Cardiac muscle cell (in vitro differentiated cells and primary cell): ENCODE results near the gene FCHSD1. TPM values are rescaled to one million over a fixed set of nuclear protein-coding genes. Genes with fewer than 3 reads are reported as not detected.

ENCODE experiments used
- DNase-seq, 2 donors: peaks; one replicate each; pipeline versions ENCODE4 v3.0.0 to v3.0.0-alpha.2; 2010 to 2017; ENCODE audit warnings: low read depth in 1 of 2, low spot score in 1 of 2
- H3K27ac ChIP-seq: fragments of 200-600 bp; sonication (generic); 2 replicates; pipeline ENCODE4 v1.5.1; 2016
- H3K27me3 ChIP-seq: fragments of 200-600 bp; sonication (generic); 2 replicates; pipeline ENCODE4 v1.6.0; 2016; ENCODE audit warnings: control low read depth
- H3K36me3 ChIP-seq: fragments of 200-600 bp; sonication (generic); 2 replicates; pipeline ENCODE4 v1.5.1; 2016; ENCODE audit warnings: control low read depth
- H3K4me1 ChIP-seq: fragments of 200-600 bp; sonication (generic); 2 replicates; pipeline ENCODE4 v1.8.1; 2017; ENCODE audit warnings: low read depth, mild to moderate bottlenecking, mixed run types
- H3K4me3 ChIP-seq: fragments of 200-600 bp; sonication (generic); 2 replicates; pipeline ENCODE4 v1.5.1; 2016; ENCODE audit warnings: mild to moderate bottlenecking
- H3K9me3 ChIP-seq: fragments of 200-600 bp; sonication (generic); 2 replicates; pipeline ENCODE4 v1.5.1; 2017; ENCODE audit warnings: low read depth, mild to moderate bottlenecking, control low read depth
- CTCF ChIP-seq: IDR thresholded peaks from 2 replicates; pipeline ENCODE4 v1.5.1; 2012; ENCODE audit warnings: low read depth, mild to moderate bottlenecking, low read length
- polyA plus RNA-seq: library from polyadenylated mRNA; unstranded; fragments of >200 nt; fragmentation: Nextera tagmentation; extraction: Ambion mirVana; gene quantifications from 2 replicates; pipeline ENCODE4 v1.2.1, GENCODE V29; 2016
- total RNA-seq: library from RNA; depleted of rRNA; stranded (reverse); fragments of >200 nt; gene quantifications from 2 replicates; pipeline ENCODE4 v1.2.3, GENCODE V29; 2016

FCHSD1 gene
- total and polyA plus RNA-seq, 2 experiments from 2014 or later: 7.8 to 24.9 TPM

DNA sequence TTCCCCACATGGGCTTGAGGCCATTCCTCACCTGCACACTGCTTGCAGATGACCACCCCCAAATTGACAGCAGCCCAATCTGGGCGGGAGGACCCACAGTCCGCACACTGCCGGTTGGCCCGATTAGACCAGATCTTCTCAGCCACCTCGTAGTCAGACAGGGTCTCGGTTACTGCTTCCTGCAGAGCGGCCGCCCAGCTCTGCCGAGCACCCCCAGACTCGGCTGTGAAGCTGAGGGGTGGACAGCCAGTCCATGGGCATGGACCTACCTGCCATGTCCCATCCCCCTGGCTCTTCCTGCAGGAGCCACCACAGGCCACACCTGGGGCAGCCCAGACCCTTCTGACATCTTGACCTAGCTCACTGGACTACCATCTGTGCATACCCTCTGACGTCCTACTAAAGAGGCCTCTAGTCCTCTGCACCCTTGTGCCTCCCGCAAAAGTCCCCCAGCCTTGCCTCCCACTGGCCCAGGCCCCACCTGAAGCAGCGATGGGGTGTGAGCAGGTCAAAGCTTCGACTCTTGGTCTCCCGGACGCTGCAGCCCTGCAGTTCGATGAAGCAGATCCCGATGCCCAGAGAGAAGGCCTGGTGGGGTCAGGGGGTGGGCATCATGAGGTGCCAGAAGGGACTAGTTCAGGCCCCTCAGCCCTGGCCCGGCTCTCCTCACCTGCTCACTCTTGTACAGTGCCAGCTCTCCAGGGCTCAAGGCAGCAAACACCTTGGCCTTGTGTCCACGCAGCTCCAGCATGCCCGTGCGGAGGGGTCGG, 21.0 kb upstream of the FCHSD1 start:
- Histone ChIP-seq H3K9me3 (no peaks in the 10 kb centered on the region), H3K36me3 (no peaks in the 10 kb centered on the region), H3K4me1 (peaks cover 7% of the 10 kb centered on the region), H3K27ac (no peak overlapping the region), H3K4me3 (no peak overlapping the region), H3K27me3 (no peaks in the 10 kb centered on the region)
- DNase-seq: no peak
- TF ChIP-seq CTCF: no peak

DNA sequence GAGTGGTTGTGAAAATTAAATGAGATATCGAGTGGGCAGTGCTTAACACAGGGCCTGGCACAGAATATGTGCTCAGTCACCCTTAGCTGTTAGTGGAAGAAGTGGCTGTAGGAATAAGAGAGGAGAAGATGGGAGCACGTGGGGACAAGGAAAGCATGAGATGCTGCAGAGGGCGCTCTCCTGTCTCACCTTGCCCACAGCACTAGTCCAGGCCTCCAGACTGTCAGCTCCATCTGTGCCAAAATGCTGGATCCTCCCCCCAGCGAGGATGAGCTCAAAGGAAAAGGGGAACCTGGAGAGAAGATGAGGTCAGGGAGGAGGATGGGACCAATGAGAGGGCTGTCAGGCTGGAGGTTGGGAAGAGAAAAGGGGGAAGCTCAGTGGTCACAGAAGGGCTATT, 18.3 kb upstream of the FCHSD1 start:
- Histone ChIP-seq H3K27me3 (no peaks in the 10 kb centered on the region), H3K36me3 (no peaks in the 10 kb centered on the region), H3K27ac (no peak overlapping the region), H3K4me3 (no peak overlapping the region), H3K4me1 (no peaks in the 10 kb centered on the region), H3K9me3 (no peaks in the 10 kb centered on the region)
- DNase-seq: no peak
- TF ChIP-seq CTCF: no peak

DNA sequence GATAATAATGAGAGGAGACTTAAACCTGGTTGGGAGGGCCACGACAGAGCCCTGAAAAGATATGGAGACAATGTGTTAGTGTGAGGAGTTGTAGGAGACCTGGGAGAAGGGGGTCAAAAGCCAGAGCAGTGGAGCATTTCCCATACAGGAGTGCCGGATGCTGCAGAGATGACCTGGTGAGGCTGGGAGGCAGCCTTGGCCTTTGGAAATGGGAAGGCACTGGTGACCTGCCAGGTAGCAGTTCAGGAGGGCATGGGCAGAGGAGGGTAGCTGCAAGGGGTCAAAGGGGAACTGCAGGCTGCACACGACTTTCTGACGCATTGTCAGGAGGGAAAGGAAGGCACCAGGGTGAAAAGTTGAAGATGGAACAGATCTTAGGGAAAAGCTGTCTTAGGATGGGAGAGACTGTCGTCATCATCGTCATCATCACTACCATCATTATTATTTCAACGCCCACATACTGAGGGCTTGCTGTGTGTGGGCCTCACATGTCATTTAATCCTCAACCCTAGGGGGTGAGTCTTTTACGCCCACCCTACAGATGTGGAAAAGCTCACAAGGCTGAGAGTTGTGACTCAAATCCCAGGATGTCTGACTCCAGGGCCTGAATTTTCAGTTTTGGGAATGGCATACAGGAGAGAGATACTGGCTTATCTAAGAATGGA, 17.5 kb upstream of the FCHSD1 start:
- no peak for TF ChIP-seq CTCF
- Histone ChIP-seq H3K4me1 (no peaks in the 10 kb centered on the region), H3K36me3 (no peaks in the 10 kb centered on the region), H3K27ac (no peak overlapping the region), H3K27me3 (no peaks in the 10 kb centered on the region), H3K9me3 (no peaks in the 10 kb centered on the region), H3K4me3 (no peak overlapping the region)
- DNase-seq: no peak

DNA sequence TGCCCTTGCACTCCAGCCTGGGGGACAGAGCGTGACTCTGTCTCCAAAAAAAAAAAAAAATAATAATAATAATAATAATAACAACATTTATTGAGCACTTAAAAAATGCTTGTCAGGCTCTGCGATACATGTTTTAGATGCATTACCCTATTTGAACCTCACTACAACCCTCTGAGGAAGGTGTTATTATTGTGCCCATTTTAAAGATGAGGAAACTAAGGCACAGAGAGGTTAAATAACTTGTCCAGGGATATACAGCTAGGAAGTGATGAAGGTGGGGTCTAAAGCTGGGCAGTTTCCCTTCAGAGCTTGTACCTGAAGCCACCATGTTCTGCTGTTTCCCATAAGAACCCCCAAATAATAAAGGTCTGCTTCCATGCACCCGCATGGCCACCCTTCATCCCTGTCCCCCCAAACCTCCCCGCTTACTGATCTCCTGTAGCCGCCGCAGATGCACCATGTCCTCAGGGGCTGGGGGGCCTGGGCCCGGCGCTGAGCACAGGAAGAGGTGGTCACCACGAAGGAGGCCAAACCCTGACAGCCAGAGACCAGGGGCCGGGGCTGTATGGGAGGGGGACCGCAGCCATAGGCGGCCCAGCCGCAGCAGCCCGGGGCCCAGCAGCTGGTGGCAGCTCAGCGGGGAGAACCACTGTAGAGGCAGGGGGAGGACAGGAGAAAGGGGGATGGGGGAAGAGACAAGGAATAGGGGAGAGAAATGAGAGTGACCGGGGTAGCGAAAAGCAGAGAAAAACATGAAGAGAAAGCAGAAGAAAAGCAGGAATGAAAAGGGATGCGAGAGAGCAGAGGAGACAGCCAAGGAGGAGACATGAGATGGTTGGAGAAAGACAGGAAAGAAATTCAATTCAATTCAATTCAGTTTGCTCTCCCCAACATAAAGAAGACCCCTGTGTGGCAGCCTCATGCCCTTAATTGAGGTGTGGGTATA, 15.1 kb upstream of the FCHSD1 start:
- Histone ChIP-seq H3K4me1 (no peaks in the 10 kb centered on the region), H3K4me3 (no peak overlapping the region), H3K9me3 (no peaks in the 10 kb centered on the region), H3K27ac (no peak overlapping the region), H3K36me3 (no peaks in the 10 kb centered on the region), H3K27me3 (no peaks in the 10 kb centered on the region)
- no peak for TF ChIP-seq CTCF
- DNase-seq: no peak

DNA sequence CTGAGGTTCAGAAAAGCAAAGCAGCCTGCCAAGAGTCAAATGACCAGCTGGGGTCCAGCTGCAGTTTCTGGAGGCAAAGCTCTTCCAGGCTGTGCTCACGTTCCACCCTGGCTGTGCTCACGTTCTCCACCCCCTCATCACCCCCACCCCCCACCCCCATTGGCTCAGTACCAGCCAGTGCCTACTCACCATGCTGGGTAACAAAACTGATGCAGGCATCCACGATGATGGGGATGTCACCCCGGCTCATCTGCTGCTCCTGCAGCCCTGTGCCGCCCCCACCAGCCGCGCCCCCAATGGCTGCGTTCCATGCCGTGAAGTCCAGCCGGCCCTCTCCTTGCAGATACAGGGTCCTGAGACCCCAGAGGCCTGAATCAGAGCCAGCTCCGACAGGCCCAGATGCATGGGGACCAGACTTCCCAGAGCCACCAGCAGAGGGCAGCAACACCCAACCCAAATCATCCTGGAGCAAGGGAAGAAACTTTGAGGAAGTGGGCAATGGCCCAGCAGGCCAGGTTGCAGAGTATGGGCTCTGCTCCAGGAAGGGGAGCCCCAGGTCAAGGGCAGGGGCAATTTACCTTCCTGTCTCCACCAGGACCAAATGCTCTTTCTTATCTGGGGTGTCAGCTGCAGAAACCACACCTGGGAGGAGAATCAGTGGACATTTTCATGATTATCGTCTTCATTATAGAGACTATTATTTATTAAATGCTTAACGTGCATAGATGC, 13.7 kb upstream of the FCHSD1 start:
- no peak overlapping the region for H3K27ac ChIP-seq
- H3K36me3 ChIP-seq: no peaks in the 10 kb centered on the region
- H3K4me1 ChIP-seq: no peaks in the 10 kb centered on the region
- no peaks in the 10 kb centered on the region for H3K27me3 ChIP-seq
- H3K4me3 ChIP-seq: no peak overlapping the region
- no peaks in the 10 kb centered on the region for H3K9me3 ChIP-seq
- DNase-seq: peak; percentile 74 to 76
- peak; percentile 94 for TF ChIP-seq CTCF
